Right lobe of liver (tissue), 6 donors: ENCODE data around the gene RHOT2. TPM values are rescaled to one million over a fixed set of nuclear protein-coding genes. Genes with fewer than 3 reads are reported as not detected.

Experiments used
- ATAC-seq, 4 donors: fragments of 200-7000 bp; cut with Tn5 transposase; one replicate each; pipeline ENCODE4 v1.9.1; 2020; ENCODE audit warnings: mild to moderate bottlenecking in 4 of 4, moderate library complexity in 4 of 4
- DNase-seq, 3 donors: peaks; one replicate each; pipeline ENCODE4 v3.0.0-alpha.2; 2020
- H3K27ac ChIP-seq, 3 donors: fragments of 200-600 bp; one replicate each; pipeline ENCODE4 v1.8.0; 2022
- H3K27me3 ChIP-seq, 2 donors: fragments of 200-600 bp; one replicate each; pipeline ENCODE4 v1.8.0; 2022
- H3K36me3 ChIP-seq, 4 donors: fragments of 200-600 bp; sonication (generic) in 1 of 4; one replicate each; pipeline versions ENCODE4 v1.5.1 to v1.8.0; 2017 to 2022; ENCODE audit warnings: control low read depth in 1 of 4
- H3K4me1 ChIP-seq, 4 donors: fragments of 200-600 bp; sonication (generic) in 1 of 4; one replicate each; pipeline versions ENCODE4 v1.5.1 to v1.8.0; 2017 to 2022; ENCODE audit warnings: control low read depth in 1 of 4
- H3K4me3 ChIP-seq, 3 donors: fragments of 200-600 bp; one replicate each; pipeline ENCODE4 v1.8.0; 2022
- H3K9me3 ChIP-seq, 4 donors: fragments of 200-600 bp; sonication (generic) in 1 of 4; one replicate each; pipeline versions ENCODE4 v1.5.1 to v1.8.0; 2017 to 2022; ENCODE audit warnings: control low read depth in 1 of 4
- CTCF ChIP-seq, 4 donors: fragments of 200-600 bp in 3 of 4; fragments of 450-650 bp in 1 of 4; IDR thresholded peaks; one replicate each; pipeline versions ENCODE4 v1.5.1 to v1.8.0; 2016 to 2022; ENCODE audit warnings: antibody characterized with exemption in 4 of 4, mild to moderate bottlenecking in 2 of 4
- POLR2A ChIP-seq: fragments of 450-650 bp; IDR thresholded peaks from one replicate; pipeline ENCODE4 v1.6.1; 2017; ENCODE audit warnings: antibody characterized with exemption, mild to moderate bottlenecking
- WGBS: methylation state at CpG from one replicate; pipeline ENCODE4 v1.1.6; 2018; ENCODE audit warnings: low coverage, low lambda C conversion rate; ENCODE audit not compliant: insufficient coverage; ENCODE audit errors: missing lambda C conversion rate; 5-methylcytosine and 5-hydroxymethylcytosine counted together
- intact Hi-C, 2 donors: fragments of 100-400 bp; cut with DNase I; formaldehyde crosslinking; loops; one replicate each; pipeline versions ENCODE4 v1.11.2 to v1.14.1; 2022
- total RNA-seq, 6 experiments: library from RNA; depleted of rRNA in 2 of 6; stranded (reverse); fragments of >200 nt in 2 of 6; fragmentation: NEBNext Ultra II Directional in 3 of 6; extraction: Animal tissue kit (Norgen Biotek cat#: 25700) in 3 of 6; gene quantifications; one replicate each; pipeline versions ENCODE4 v1.1.0 to v1.2.4, GENCODE V29; 2016 to 2023
- donor health status: DM: no; HTN: yes; CAD: no.
- donor health status: DM: no; HTN: no; CAD: no.
- donor health status: DM: no; HTN: no; CAD: no.
- donor health status: DM: no; HTN: yes; CAD: no.
- donor health status: DM: no; HTN: yes; CAD: no.

RHOT2 gene
- total RNA-seq, 6 experiments from 2014 or later: 28.5 to 44.8 (median 40.3) TPM

GRCh38 chr16:676565-676902 is 8.6 kb downstream of the RHOT2 start:
- ATAC-seq: no peak
- no CpG with 5 or more reads among the region's 21 CpGs for WGBS
- TF ChIP-seq CTCF (IDR thresholded peaks at IDR 0.05) (no peak), POLR2A (no peak)
- DNase-seq: no peak
- Histone ChIP-seq H3K4me3 (no peak overlapping the region), H3K27ac (no peak overlapping the region), H3K36me3 (peaks cover 0 to 22% (median 8%) of the 10 kb centered on the region in 4 donors), H3K4me1 (peaks cover 0 to 13% (median 5%) of the 10 kb centered on the region in 4 donors), H3K27me3 (no peaks in the 10 kb centered on the region), H3K9me3 (no peaks in the 10 kb centered on the region)
- intact Hi-C loops: no loop called here

- H3K36me3 ChIP-seq: peaks cover 0 to 21% (median 8%) of the 10 kb centered on the region in 4 donors
- DNase-seq (no peak), ATAC-seq (no peak)
- WGBS: no CpG with 5 or more reads among the region's 23 CpGs
- no peaks in the 10 kb centered on the region for H3K9me3 ChIP-seq
- H3K4me3 ChIP-seq: no peak overlapping the region
- H3K27ac ChIP-seq: no peak overlapping the region
- intact Hi-C loops: no loop called here
- TF ChIP-seq POLR2A (no peak), CTCF (IDR thresholded peaks at IDR 0.05) (no peak)
- no peaks in the 10 kb centered on the region for H3K27me3 ChIP-seq
- peaks cover 0 to 17% (median 7%) of the 10 kb centered on the region in 4 donors for H3K4me1 ChIP-seq
These were observed 9.0 kb downstream of the RHOT2 start for GRCh38 chr16:676913-677312.

GRCh38 chr16:677316-678190 is 9.6 kb downstream of the RHOT2 start:
- no peaks in the 10 kb centered on the region for H3K9me3 ChIP-seq
- 62% methylated on average over 8 of the region's 57 CpGs for whole genome bisulfite sequencing
- TF ChIP-seq CTCF (IDR thresholded peaks at IDR 0.05): no peak
- H3K27me3 ChIP-seq: no peaks in the 10 kb centered on the region
- DNase-seq: no peak
- H3K27ac ChIP-seq: no peak overlapping the region
- H3K4me3 ChIP-seq: no peak overlapping the region
- intact Hi-C loops: no loop called here
- ATAC-seq: no peak
- H3K4me1 ChIP-seq: peaks cover 0 to 23% (median 10%) of the 10 kb centered on the region in 4 donors
- peaks cover 0 to 21% (median 7%) of the 10 kb centered on the region in 4 donors for H3K36me3 ChIP-seq

- H3K27me3 ChIP-seq: no peaks in the 10 kb centered on the region
- no CpG with 5 or more reads among the region's 21 CpGs for WGBS
- intact Hi-C loops: no loop called here
- ATAC-seq (no peak), DNase-seq (peak in 1 of 3 donors; percentile 72)
- H3K36me3 ChIP-seq: peaks cover 0 to 18% (median 7%) of the 10 kb centered on the region in 4 donors
- TF ChIP-seq POLR2A (no peak), CTCF (IDR thresholded peaks at IDR 0.05) (no peak)
- no peak overlapping the region for H3K4me3 ChIP-seq
- H3K9me3 ChIP-seq: no peaks in the 10 kb centered on the region
- peaks cover 0 to 30% (median 11%) of the 10 kb centered on the region in 4 donors for H3K4me1 ChIP-seq
- peak overlapping the region in 1 of 3 donors; percentile 18 for H3K27ac ChIP-seq
These were observed 10.4 kb downstream of the RHOT2 start for GRCh38 chr16:678209-678857.
